ENCODE data around the gene RFTN1. TPM values are rescaled to one million over a fixed set of nuclear protein-coding genes. Genes with fewer than 3 reads are reported as not detected.

RFTN1 gene
- total and polyA plus RNA-seq, 7 donors, result 9.1 to 33.1 (median 15.9) TPM

DNA sequence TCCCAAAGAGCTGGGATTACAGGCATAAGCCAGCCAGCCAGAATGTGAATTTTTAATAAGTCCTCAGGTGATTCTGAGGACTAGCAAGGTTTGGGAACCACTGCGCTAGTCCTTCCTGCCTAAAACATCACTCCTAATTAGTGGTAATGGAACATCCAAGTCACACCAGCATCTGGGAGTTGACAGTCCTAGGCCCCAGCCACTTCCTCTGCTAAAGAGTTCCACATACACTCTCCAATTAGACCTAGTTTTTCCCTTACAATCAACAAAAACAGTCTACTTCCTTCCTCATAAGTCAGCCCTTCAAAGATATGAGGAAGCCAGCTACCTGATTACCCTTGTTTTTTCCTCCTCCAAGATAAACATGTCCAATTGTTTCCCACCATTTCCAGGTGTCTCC, 170.4 kb downstream of the RFTN1 start:
- intact Hi-C loops (cut with DNase I), result no loop called here
- Histone ChIP-seq H3K9me3 (no peaks in the 10 kb centered on the region), H3K27me3 (ENCODE audit: insufficient read depth in 3 of 3, low read length in 2 of 3) (no peaks in the 10 kb centered on the region), H3K4me3 (no peak overlapping the region), H3K27ac (no peak overlapping the region), H3K36me3 (ENCODE audit: insufficient read depth in 1 of 2, low read depth in 1 of 2) (no peaks in the 10 kb centered on the region), H3K4me1 (peaks cover 14% of the 10 kb centered on the region)
- TF ChIP-seq, protein P1, sequence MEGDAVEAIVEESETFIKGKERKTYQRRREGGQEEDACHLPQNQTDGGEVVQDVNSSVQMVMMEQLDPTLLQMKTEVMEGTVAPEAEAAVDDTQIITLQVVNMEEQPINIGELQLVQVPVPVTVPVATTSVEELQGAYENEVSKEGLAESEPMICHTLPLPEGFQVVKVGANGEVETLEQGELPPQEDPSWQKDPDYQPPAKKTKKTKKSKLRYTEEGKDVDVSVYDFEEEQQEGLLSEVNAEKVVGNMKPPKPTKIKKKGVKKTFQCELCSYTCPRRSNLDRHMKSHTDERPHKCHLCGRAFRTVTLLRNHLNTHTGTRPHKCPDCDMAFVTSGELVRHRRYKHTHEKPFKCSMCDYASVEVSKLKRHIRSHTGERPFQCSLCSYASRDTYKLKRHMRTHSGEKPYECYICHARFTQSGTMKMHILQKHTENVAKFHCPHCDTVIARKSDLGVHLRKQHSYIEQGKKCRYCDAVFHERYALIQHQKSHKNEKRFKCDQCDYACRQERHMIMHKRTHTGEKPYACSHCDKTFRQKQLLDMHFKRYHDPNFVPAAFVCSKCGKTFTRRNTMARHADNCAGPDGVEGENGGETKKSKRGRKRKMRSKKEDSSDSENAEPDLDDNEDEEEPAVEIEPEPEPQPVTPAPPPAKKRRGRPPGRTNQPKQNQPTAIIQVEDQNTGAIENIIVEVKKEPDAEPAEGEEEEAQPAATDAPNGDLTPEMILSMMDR (IDR thresholded peaks at IDR 0.05), result no peak
- DNase-seq, result no peak
- no peak for ATAC-seq
- WGBS, 3 donors, result 72 to 96% (median 95%) methylated on average over 1 of the region's 1 CpG

DNA sequence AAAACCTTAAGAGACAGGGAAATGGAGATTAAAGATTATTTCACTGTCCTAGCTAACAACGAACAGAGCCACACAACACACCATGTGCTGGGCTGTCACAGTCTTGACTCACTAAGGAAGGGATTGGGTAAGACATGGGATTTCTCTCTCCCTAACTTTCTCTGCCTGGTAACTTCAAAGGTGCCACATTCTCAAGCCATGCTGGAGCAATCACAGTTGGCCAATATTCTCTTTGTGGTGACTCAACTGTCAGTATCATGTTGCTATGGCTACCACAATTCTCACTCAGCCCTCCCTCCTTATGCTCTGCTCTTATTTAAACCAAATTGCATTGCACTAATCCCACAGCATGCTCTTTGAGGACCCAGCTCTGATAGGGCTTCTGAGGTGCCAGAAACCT, 174.5 kb downstream of the RFTN1 start:
- ATAC-seq, result peak; percentile 87 to 96 (median 94)
- H3K27ac ChIP-seq, result peak overlapping the region; percentile 73

DNA sequence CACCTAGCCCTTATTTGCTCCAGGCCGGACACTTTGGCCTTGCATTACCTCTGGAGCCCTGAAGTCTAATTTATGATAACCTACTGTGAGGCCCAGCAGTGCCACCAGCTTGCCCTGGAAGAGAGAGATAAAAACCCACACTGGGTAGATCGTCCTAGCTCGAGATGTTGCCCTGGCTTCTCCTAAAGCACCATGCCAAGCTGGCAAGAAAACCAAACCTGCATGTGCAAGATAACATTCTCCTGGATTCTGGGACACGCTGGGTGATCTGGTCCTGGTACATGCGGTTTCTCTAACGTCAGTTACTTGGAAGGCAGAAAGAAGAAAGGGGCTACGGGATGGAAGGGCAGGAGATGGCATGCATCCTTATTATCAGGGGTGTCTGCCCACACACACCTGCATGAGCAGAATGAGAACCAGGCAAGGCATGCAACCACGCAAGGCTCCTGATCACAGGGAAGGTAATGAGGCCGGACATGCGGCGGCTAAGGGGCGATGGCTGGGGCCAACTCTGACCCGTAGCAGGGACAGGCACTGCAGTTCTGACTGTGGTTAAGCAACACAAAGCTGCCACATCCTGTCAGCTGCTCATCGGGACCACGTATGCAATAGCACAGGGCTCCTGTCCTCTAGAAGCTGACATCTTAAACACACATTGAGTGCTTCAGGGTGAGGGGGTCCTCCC, 175.5 kb downstream of the RFTN1 start:
- intact Hi-C loops (cut with DNase I), result no loop called here
- H3K4me3 ChIP-seq, result no peak overlapping the region
- peaks cover 17% of the 10 kb centered on the region for H3K4me1 ChIP-seq
- no peaks in the 10 kb centered on the region for H3K27me3 ChIP-seq (ENCODE audit: insufficient read depth in 3 of 3, low read length in 2 of 3)
- TF ChIP-seq, protein P1 (IDR thresholded peaks at IDR 0.05), result no peak
- 58 to 88% (median 64%) methylated on average over 15 of the region's 15 CpGs for WGBS, 3 donors
- DNase-seq (no peak), ATAC-seq (peak; percentile 68 to 84 (median 78))
- H3K27ac ChIP-seq, result peak overlapping the region; percentile 73
- H3K36me3 ChIP-seq (ENCODE audit: insufficient read depth in 1 of 2, low read depth in 1 of 2), result peaks cover 0 to 4% of the 10 kb centered on the region in 2 donors
- H3K9me3 ChIP-seq, result no peaks in the 10 kb centered on the region

More for the DNA sequence above, 174.5 kb downstream of the RFTN1 start:
- Histone ChIP-seq H3K9me3 (no peaks in the 10 kb centered on the region), H3K4me3 (no peak overlapping the region), H3K27me3 (ENCODE audit: insufficient read depth in 3 of 3, low read length in 2 of 3) (no peaks in the 10 kb centered on the region), H3K36me3 (ENCODE audit: insufficient read depth in 1 of 2, low read depth in 1 of 2) (peaks cover 0 to 4% of the 10 kb centered on the region in 2 donors), H3K4me1 (peaks cover 17% of the 10 kb centered on the region)
- intact Hi-C loops (cut with DNase I), result no loop called here
- TF ChIP-seq, protein P1 (IDR thresholded peaks at IDR 0.05), result no peak
- WGBS, 3 donors, result 31 to 41% (median 35%) methylated on average over 1 of the region's 1 CpG
- no peak for DNase-seq

GRCh38 chr3:16336825-16337224, 176.7 kb downstream of the RFTN1 start:
- intact Hi-C loops (cut with DNase I), result no loop called here

More at GRCh38 chr3:16336825-16337224, 176.7 kb downstream of the RFTN1 start:
- Histone ChIP-seq H3K4me3 (no peak overlapping the region), H3K27ac (no peak overlapping the region), H3K9me3 (no peaks in the 10 kb centered on the region), H3K27me3 (ENCODE audit: insufficient read depth in 3 of 3, low read length in 2 of 3) (no peaks in the 10 kb centered on the region), H3K36me3 (ENCODE audit: insufficient read depth in 1 of 2, low read depth in 1 of 2) (peaks cover 0 to 4% of the 10 kb centered on the region in 2 donors), H3K4me1 (peaks cover 17% of the 10 kb centered on the region)
- WGBS, 3 donors, result 93% methylated on average over 6 of the region's 6 CpGs
- no peak for ATAC-seq
- TF ChIP-seq, protein P1 (IDR thresholded peaks at IDR 0.05), result no peak
- no peak for DNase-seq

All from psoas muscle (tissue), 8 donors.